ENCODE data around the gene PDS5B. TPM values are rescaled to one million over a fixed set of nuclear protein-coding genes. Genes with fewer than 3 reads are reported as not detected.

The PDS5B gene
- total and polyA plus RNA-seq, 9 of the 15 experiments (the other 6 are each of a cell fraction or from before 2014, with no cell fraction given) = 6.2 to 23.7 (median 13.1) TPM

GRCh38 chr13:32761472-32761871 is 175.2 kb downstream of the PDS5B start:
- Histone ChIP-seq H3K9me1 (ENCODE audit: control insufficient read depth, insufficient read depth, low read length) (no peaks in the 10 kb centered on the region), H3K27ac (ENCODE audit: extremely low read depth, low read depth, low read length) (no peak overlapping the region), H3K4me1 (replicated peaks in 1 of 2; ENCODE audit: control insufficient read depth in 2 of 2, insufficient read depth in 2 of 2, low read length in 2 of 2) (no peaks in the 10 kb centered on the region), H3K9me3 (replicated peaks; ENCODE audit: control insufficient read depth, insufficient read depth, low read depth, low read length) (no peaks in the 10 kb centered on the region), H4K20me1 (replicated peaks; ENCODE audit: control insufficient read depth, insufficient read depth, low read length) (no peaks in the 10 kb centered on the region), H3K36me3 (ENCODE audit: control insufficient read depth, insufficient read depth, low read length) (peaks cover 19% of the 10 kb centered on the region), H3K9ac (ENCODE audit: insufficient read depth in 1 of 2, low read depth in 2 of 2, low read length in 2 of 2) (no peak overlapping the region), H2AFZ (ENCODE audit: low read depth, low read length) (no peak overlapping the region), H3K27me3 (ENCODE audit: control insufficient read depth in 2 of 2, insufficient read depth in 2 of 2, low read length in 2 of 2) (no peaks in the 10 kb centered on the region), H3K4me3 (no peak overlapping the region), H3K4me2 (ENCODE audit: insufficient read depth, low read length) (no peak overlapping the region), H3K79me2 (ENCODE audit: control insufficient read depth, insufficient read depth, low read length) (no peaks in the 10 kb centered on the region)
- ChIA-PET POLR2A (no interaction called here), CTCF (ENCODE audit: low intra/inter-chr PET ratio) (no interaction called here)
- BruUV-seq (replicated peaks) = no TSS peak
- no peak for FAIRE-seq
- DNase-seq (ENCODE audit: extremely low read depth in 1 of 4, low spot score in 3 of 4) = no peak
- in situ Hi-C loops (cut with MboI) (no loop called here), intact Hi-C loops (cut with micrococcal nuclease) (no loop called here)
- no peak for ATAC-seq
- 97% methylated on average over 2 of the region's 2 CpGs for WGBS (ENCODE audit: insufficient coverage, low coverage, missing lambda C conversion rate)
- no peak for TF ChIP-seq NONO (IDR thresholded peaks at IDR 0.05; ENCODE audit: low read depth in 2 of 2, low read length in 1 of 2)
- no peak for TF ChIP-seq NFXL1 (CRISPR knock-in tag; IDR thresholded peaks at IDR 0.05)
- TF ChIP-seq FOXO4 (CRISPR knock-in tag; IDR thresholded peaks at IDR 0.05) = no peak
- TF ChIP-seq ZNF146 (CRISPR knock-in tag; IDR thresholded peaks at IDR 0.05; ENCODE audit: unreplicated experiment) = peak; percentile 89
- TF ChIP-seq ZNF586 (CRISPR knock-in tag; conservative IDR thresholded peaks at IDR 0.05) = no peak
- TF ChIP-seq, protein P1, sequence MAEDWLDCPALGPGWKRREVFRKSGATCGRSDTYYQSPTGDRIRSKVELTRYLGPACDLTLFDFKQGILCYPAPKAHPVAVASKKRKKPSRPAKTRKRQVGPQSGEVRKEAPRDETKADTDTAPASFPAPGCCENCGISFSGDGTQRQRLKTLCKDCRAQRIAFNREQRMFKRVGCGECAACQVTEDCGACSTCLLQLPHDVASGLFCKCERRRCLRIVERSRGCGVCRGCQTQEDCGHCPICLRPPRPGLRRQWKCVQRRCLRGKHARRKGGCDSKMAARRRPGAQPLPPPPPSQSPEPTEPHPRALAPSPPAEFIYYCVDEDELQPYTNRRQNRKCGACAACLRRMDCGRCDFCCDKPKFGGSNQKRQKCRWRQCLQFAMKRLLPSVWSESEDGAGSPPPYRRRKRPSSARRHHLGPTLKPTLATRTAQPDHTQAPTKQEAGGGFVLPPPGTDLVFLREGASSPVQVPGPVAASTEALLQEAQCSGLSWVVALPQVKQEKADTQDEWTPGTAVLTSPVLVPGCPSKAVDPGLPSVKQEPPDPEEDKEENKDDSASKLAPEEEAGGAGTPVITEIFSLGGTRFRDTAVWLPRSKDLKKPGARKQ (CRISPR knock-in tag; IDR thresholded peaks at IDR 0.05) = no peak
- peak; percentile 62 for TF ChIP-seq RBM25 (IDR thresholded peaks at IDR 0.05; ENCODE audit: low read depth, low read length, severe bottlenecking)
